ENCODE data around the gene TAF6.

TAF6 gene

DNA sequence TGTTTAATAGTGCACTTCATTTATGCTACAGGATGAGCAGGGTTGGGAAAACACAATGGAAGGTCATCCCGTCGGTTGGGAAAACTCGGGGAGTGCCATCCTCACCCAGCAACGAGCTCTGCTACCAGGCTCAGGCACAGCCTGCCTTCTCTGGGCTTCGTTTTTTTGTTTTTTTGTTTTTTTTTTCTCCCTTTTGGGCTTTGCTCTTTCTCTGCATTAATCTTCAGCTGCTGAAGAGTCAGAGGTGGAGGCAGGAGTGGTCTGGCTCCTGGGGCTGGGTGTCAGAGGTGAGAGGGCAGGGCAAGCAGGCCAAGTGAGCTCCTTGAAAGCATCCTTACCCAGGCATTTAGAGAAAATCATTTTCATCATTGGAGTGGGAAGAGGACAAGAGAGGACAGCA is 49.2 kb downstream of the TAF6 start:
- H3K4me3 ChIP-seq (replicated peaks in 1 of 2; ENCODE audit: low read depth in 2 of 2, low read length in 2 of 2): no peak overlapping the region
- no peak for DNase-seq (ENCODE audit: low read depth in 2 of 2)
- TF ChIP-seq, protein P1, sequence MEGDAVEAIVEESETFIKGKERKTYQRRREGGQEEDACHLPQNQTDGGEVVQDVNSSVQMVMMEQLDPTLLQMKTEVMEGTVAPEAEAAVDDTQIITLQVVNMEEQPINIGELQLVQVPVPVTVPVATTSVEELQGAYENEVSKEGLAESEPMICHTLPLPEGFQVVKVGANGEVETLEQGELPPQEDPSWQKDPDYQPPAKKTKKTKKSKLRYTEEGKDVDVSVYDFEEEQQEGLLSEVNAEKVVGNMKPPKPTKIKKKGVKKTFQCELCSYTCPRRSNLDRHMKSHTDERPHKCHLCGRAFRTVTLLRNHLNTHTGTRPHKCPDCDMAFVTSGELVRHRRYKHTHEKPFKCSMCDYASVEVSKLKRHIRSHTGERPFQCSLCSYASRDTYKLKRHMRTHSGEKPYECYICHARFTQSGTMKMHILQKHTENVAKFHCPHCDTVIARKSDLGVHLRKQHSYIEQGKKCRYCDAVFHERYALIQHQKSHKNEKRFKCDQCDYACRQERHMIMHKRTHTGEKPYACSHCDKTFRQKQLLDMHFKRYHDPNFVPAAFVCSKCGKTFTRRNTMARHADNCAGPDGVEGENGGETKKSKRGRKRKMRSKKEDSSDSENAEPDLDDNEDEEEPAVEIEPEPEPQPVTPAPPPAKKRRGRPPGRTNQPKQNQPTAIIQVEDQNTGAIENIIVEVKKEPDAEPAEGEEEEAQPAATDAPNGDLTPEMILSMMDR (IDR thresholded peaks at IDR 0.05; ENCODE audit: low read depth, low read length): no peak

DNA sequence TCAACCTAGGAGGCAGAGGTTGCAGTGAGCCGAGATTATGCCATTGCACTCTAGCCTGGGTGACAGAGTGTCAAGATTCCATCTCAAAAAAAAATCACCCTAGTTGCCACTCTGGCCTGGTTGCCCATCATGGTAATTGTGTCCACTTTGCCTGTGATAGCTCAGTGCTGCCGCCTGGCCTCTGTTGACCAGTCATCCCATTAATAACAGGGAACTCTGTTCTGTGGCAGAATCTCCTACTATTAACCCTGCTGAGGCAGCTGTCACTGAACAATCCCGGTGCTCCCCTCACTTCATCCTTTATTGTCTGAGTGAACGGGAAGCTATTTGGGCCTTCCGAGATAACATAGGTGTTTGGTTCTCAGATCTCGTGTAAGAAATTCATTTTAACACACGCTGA is 52.2 kb downstream of the TAF6 start:
- no peak overlapping the region for H3K4me3 ChIP-seq (replicated peaks in 1 of 2; ENCODE audit: low read depth in 2 of 2, low read length in 2 of 2)
- no peak for DNase-seq (ENCODE audit: low read depth in 2 of 2)

DNA sequence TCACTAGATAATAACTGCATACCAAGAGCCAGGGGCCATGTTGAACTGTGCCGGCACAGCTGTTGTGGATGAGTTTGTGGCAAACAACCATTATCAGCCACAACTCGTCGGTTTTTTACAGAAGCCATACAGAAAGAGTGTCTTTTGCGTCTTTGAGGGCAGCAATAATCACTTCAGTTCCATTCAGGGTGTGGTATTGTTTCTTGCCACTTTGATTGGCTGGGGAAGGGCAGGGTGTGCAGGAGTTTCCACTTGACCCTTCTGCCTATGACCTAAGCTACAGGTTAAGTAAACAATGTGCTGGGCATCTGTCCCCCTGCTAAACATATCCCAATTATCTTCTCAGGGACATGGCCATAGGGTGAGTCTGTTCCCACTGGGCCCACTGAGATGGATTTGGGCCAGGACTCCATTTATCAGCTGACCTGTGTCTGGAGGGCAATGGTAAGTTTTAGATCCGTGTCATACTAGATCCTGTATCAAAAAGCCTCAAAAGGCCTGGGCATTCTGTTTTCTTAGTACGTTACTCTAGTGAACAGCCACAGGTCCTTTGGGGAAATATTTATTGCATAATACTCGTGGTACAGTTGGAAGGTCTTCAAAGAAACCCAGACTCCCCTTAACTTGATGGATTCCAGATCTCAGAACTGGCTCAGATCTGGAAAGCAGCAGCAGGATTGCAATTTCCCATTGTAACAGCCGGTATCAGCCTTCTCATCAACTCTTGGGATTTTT is 53.5 kb downstream of the TAF6 start:
- TF ChIP-seq, protein P1 (IDR thresholded peaks at IDR 0.05; ENCODE audit: low read depth, low read length): no peak
- no peak overlapping the region for H3K4me3 ChIP-seq (replicated peaks in 1 of 2; ENCODE audit: low read depth in 2 of 2, low read length in 2 of 2)
- peak; percentile 76 to 92 for DNase-seq (ENCODE audit: low read depth in 2 of 2)

More for the DNA sequence above, 52.2 kb downstream of the TAF6 start:
- TF ChIP-seq, protein P1 (IDR thresholded peaks at IDR 0.05; ENCODE audit: low read depth, low read length): no peak

DNA sequence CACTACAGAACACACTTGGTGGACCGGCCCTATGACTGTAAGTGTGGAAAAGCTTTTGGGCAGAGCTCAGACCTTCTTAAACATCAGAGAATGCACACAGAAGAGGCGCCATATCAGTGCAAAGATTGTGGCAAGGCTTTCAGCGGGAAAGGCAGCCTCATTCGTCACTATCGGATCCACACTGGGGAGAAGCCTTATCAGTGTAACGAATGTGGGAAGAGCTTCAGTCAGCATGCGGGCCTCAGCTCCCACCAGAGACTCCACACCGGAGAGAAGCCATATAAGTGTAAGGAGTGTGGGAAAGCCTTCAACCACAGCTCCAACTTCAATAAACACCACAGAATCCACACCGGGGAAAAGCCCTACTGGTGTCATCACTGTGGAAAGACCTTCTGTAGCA is 55.0 kb downstream of the TAF6 start:
- TF ChIP-seq, protein P1 (IDR thresholded peaks at IDR 0.05; ENCODE audit: low read depth, low read length): no peak
- H3K4me3 ChIP-seq (replicated peaks in 1 of 2; ENCODE audit: low read depth in 2 of 2, low read length in 2 of 2): no peak overlapping the region
- DNase-seq (ENCODE audit: low read depth in 2 of 2): no peak

DNA sequence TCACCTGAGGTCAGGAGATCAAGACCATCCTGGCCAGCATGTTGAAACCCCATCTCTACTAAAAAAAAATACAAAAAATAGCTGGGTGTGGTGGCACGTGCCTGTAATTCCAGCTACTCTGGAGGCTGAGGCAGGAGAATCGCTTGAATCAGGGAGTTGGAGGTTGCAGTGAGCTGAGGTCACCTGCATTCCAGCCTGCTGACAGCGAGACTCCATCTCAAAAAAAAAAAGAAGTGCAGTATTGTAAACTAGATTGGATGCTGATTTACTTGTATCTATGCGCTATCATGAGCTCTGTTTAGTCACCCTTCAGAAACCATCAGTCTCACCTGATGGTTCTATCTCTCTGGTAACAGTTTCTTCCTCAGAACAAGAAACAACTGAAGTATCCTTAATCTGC is 55.8 kb downstream of the TAF6 start:
- DNase-seq (ENCODE audit: low read depth in 2 of 2): no peak
- TF ChIP-seq, protein P1 (IDR thresholded peaks at IDR 0.05; ENCODE audit: low read depth, low read length): no peak
- H3K4me3 ChIP-seq (replicated peaks in 1 of 2; ENCODE audit: low read depth in 2 of 2, low read length in 2 of 2): no peak overlapping the region

DNA sequence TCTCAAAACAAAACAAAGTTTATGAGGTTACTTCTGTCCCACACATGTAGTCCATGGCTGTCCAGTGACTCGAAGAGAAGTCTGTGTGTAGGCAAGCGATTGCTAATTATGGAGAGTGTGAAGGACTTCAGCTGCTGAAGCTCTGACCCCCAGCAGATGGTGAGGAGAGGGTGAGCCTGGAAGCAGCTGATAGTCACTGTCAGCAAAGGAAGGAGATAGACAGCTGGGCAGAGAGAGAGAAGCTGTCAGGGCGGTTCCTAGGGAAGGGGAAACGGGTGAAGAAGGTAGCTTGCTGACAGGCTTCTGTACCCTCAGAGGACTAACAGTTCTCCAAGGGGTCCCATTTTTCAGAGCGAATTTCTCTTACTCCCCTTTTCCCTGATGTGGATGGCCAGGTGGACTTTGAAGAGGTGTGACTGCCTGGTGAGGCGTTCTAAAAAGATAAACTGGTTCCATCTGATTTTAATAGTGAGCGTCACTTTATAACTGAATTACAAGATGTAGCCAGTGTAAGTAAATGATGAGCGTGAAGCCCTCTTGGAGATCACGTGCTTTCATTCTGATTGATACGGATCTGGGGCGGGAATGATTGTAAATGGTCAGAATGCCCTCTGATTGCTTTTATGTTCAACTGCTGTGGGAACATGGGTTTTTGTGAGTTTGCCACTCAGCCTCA is 57.5 kb downstream of the TAF6 start:
- DNase-seq (ENCODE audit: low read depth in 2 of 2): no peak
- TF ChIP-seq, protein P1 (IDR thresholded peaks at IDR 0.05; ENCODE audit: low read depth, low read length): no peak
- H3K4me3 ChIP-seq (replicated peaks in 1 of 2; ENCODE audit: low read depth in 2 of 2, low read length in 2 of 2): no peak overlapping the region

Data from cardiac fibroblast (primary cell).